Fibroblast of lung (primary cell): ENCODE results near the gene FILIP1L.

Source experiments
- EZH2 ChIP-seq: IDR thresholded peaks from 2 replicates; pipeline ENCODE4 v1.5.1; 2012; ENCODE audit warnings: low read length, control low read depth, mild to moderate bottlenecking; ENCODE audit errors: missing control alignments
- TF ChIP-seq, protein P1 (sequence below), 2 donors: IDR thresholded peaks in 1 of 2; conservative IDR thresholded peaks in 1 of 2; 1 replicate in 1 of 2; 2 replicates in 1 of 2; pipeline ENCODE4 v1.5.1; 2011 to 2012; ENCODE audit warnings: low read length in 2 of 2, control low read depth in 1 of 2, inconsistent platforms in 1 of 2, low read depth in 1 of 2, mild to moderate bottlenecking in 1 of 2

GRCh38 chr3:100155590-100155989 lies 41.3 kb upstream of the FILIP1L start:
- TF ChIP-seq, protein P1, sequence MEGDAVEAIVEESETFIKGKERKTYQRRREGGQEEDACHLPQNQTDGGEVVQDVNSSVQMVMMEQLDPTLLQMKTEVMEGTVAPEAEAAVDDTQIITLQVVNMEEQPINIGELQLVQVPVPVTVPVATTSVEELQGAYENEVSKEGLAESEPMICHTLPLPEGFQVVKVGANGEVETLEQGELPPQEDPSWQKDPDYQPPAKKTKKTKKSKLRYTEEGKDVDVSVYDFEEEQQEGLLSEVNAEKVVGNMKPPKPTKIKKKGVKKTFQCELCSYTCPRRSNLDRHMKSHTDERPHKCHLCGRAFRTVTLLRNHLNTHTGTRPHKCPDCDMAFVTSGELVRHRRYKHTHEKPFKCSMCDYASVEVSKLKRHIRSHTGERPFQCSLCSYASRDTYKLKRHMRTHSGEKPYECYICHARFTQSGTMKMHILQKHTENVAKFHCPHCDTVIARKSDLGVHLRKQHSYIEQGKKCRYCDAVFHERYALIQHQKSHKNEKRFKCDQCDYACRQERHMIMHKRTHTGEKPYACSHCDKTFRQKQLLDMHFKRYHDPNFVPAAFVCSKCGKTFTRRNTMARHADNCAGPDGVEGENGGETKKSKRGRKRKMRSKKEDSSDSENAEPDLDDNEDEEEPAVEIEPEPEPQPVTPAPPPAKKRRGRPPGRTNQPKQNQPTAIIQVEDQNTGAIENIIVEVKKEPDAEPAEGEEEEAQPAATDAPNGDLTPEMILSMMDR (conservative IDR thresholded peaks at IDR 0.05 in 1 of 2, IDR thresholded peaks at IDR 0.05 in 1 of 2; ENCODE audit: low read depth in 1 of 2, low read length in 2 of 2): no peak
- no peak for TF ChIP-seq EZH2
